ENCODE data around the gene CFAP92. TPM values are rescaled to one million over a fixed set of nuclear protein-coding genes. Genes with fewer than 3 reads are reported as not detected.
"Not testable (repeated sequence)": the region's sequence is repeated elsewhere in the genome, so short reads cannot be mapped to it uniquely, and the experiment has no call there.

Gene CFAP92
- total RNA-seq, 3 donors from 2014 or later = 0.66 to 1.4 (median 1.3) TPM

- no peak for DNase-seq (ENCODE audit: low spot score in 2 of 2)
- Histone ChIP-seq H3K4me3 (no peak overlapping the region), H3K27me3 (no peaks in the 10 kb centered on the region), H3K4me1 (no peaks in the 10 kb centered on the region), H3K36me3 (no peaks in the 10 kb centered on the region), H3K27ac (no peak overlapping the region), H3K9me3 (no peaks in the 10 kb centered on the region)
- TF ChIP-seq POLR2AphosphoS5 (IDR thresholded peaks at IDR 0.05) = no peak
- TF ChIP-seq POLR2A (IDR thresholded peaks at IDR 0.05) = no peak
- TF ChIP-seq CTCF (IDR thresholded peaks at IDR 0.05) = no peak
- intact Hi-C loops (cut with DNase I; ENCODE audit: low total_unique reads) = no loop called here
Observed at GRCh38 chr3:128933213-128933921, 60.5 kb downstream of the CFAP92 start.

GRCh38 chr3:128932516-128933212 lies 61.2 kb downstream of the CFAP92 start:
- Histone ChIP-seq H3K9me3 (no peaks in the 10 kb centered on the region), H3K4me3 (no peak overlapping the region), H3K4me1 (no peaks in the 10 kb centered on the region), H3K36me3 (no peaks in the 10 kb centered on the region), H3K27me3 (no peaks in the 10 kb centered on the region), H3K27ac (no peak overlapping the region)
- intact Hi-C loops (cut with DNase I; ENCODE audit: low total_unique reads) = no loop called here
- no peak for DNase-seq (ENCODE audit: low spot score in 2 of 2)
- TF ChIP-seq POLR2A (IDR thresholded peaks at IDR 0.05) (no peak), CTCF (IDR thresholded peaks at IDR 0.05) (no peak), POLR2AphosphoS5 (IDR thresholded peaks at IDR 0.05) (no peak)

GRCh38 chr3:128931046-128931445 lies 62.8 kb downstream of the CFAP92 start:
- no peaks in the 10 kb centered on the region for H3K27me3 ChIP-seq
- H3K4me3 ChIP-seq = no peak overlapping the region
- H3K27ac ChIP-seq = no peak overlapping the region
- H3K36me3 ChIP-seq = no peaks in the 10 kb centered on the region
- TF ChIP-seq CTCF (IDR thresholded peaks at IDR 0.05) (no peak), POLR2A (IDR thresholded peaks at IDR 0.05) (no peak), POLR2AphosphoS5 (IDR thresholded peaks at IDR 0.05) (no peak)
- intact Hi-C loops (cut with DNase I; ENCODE audit: low total_unique reads) = no loop called here
- H3K4me1 ChIP-seq = no peaks in the 10 kb centered on the region
- no peaks in the 10 kb centered on the region for H3K9me3 ChIP-seq
- no peak for DNase-seq (ENCODE audit: low spot score in 2 of 2)

GRCh38 chr3:128929364-128929763 lies 64.5 kb downstream of the CFAP92 start:
- TF ChIP-seq POLR2AphosphoS5 (IDR thresholded peaks at IDR 0.05) = no peak
- no peak for TF ChIP-seq CTCF (IDR thresholded peaks at IDR 0.05)
- no peak for TF ChIP-seq POLR2A (IDR thresholded peaks at IDR 0.05)
- Histone ChIP-seq H3K4me1 (no peaks in the 10 kb centered on the region), H3K27ac (no peak overlapping the region), H3K9me3 (peaks cover 0 to 9% of the 10 kb centered on the region in 2 donors), H3K27me3 (no peaks in the 10 kb centered on the region), H3K4me3 (no peak overlapping the region), H3K36me3 (no peaks in the 10 kb centered on the region)
- DNase-seq (ENCODE audit: low spot score in 2 of 2) = no peak
- intact Hi-C loops (cut with DNase I; ENCODE audit: low total_unique reads) = no loop called here

- DNase-seq (ENCODE audit: low spot score in 2 of 2); H3K4me1 ChIP-seq; H3K27me3 ChIP-seq; intact Hi-C loops (cut with DNase I; ENCODE audit: low total_unique reads); H3K36me3 ChIP-seq; H3K4me3 ChIP-seq; H3K27ac ChIP-seq: not testable (repeated sequence)
- peaks cover 9 to 18% of the 10 kb centered on the region in 2 donors for H3K9me3 ChIP-seq
Observed at GRCh38 chr3:128923986-128924385, 69.9 kb downstream of the CFAP92 start.

Data from breast epithelium (tissue), 4 donors.